SHP77 treated with DMSO at 0.1 percent for 48 hours (cell line): ENCODE data around the gene POLR3A.

ENCODE experiments used
- DNase-seq: peaks from one replicate; lab custom pipeline; 2025; lab: John Stamatoyannopoulos, UW

The POLR3A gene

GRCh38 chr10:78046711-78047269, 17.5 kb upstream of the POLR3A start:
- no peak for DNase-seq

DNA sequence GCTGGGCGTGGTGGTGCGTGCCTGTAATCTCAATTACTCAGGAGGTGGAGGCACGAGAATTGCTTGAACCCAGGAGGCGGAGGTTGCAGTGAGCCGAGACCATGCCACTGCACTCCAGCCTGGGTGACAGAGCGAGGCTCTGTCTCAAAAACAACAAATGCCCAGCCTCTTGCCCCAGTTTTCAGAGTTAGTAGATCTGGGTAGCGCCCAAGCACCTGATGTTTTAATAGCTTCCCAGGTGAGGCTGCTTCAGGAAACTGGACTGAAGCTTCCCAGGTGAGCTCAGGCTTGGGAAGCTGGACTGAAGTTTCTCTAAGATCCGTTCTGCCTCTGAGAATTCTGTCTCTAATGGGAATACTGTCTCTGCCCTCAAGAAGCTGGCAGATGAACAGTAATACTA, 16.5 kb upstream of the POLR3A start:
- DNase-seq = no peak

DNA sequence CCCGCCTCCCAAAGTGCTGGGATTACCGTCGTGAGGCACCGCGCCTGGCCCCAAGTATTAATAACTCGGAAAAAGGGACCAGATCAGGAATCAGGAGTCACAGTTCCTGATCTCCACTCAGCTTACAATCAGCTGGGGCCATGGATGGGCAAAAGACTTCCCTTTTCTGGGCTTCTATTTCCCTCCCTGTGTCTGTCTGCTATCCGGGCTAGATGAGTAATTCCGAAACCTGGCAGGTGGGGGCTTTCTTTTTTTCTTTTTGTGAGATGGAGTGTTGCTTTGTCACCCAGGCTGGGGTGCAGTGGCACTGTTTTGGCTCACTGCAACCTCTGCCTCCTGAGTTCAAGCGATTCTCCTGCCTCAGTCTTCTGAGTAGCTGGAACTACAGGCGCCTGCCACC, 15.9 kb upstream of the POLR3A start:
- DNase-seq = no peak

DNA sequence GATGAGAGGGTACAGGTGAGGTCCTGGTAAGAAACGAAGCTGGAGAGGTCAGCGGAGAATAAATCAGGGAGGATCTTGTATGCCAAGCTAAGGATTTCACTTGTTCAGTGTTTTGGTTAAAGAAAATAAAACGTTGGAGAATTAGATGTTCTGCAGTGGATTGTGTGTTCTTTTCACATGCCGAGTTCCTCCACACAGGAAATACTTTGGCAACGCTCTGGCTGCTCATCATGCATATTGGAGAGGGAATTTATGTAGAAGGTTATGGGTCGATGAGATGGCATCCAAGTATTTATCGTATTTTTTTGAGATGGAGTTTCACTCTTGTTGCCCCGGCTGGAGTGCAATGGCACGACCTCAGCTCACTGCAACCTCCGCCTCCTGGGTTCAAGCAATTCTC, 15.4 kb upstream of the POLR3A start:
- no peak for DNase-seq

DNA sequence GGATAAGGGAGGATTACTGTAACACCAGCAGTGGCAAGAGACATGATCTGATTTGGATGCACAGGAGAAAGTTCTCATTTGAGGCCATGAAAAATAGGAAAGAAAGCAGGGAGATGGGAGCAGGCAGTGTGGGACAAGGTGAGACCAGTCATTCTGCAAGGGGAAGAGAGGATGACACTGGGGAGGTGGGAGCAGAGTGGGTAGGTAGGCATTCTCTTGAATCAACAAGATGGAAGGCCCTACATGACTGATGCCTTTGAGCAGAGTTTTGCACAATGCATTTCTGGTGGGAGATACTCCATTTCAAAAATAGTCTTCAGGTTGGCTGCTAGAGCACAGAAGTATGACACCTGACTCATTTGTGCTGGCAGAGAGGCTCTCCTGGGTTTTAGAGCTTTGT, 14.9 kb upstream of the POLR3A start:
- no peak for DNase-seq

DNA sequence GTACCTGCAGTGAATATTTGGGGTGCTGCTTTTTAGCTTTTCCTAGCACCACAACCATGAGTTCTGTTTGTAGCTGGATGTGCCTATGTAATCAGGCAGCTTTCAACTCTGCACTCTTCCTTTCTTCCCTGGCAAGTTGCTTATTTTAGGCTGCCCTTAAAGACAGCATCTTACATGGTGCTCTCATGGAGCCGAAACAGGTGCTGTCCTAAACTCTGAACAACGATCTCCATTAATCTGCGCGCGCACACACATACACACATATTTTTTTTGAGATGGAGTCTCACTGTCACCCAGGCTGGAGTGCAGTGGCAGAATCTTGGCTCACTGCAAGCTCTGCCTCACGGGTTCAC, 13.4 kb upstream of the POLR3A start:
- DNase-seq = no peak

GRCh38 chr10:78042058-78042751, 12.9 kb upstream of the POLR3A start:
- no peak for DNase-seq

GRCh38 chr10:78041170-78042057, 12.1 kb upstream of the POLR3A start:
- no peak for DNase-seq

GRCh38 chr10:78039743-78040142, 10.4 kb upstream of the POLR3A start:
- no peak for DNase-seq

GRCh38 chr10:78038791-78039547, 9.7 kb upstream of the POLR3A start:
- DNase-seq = no peak

DNA sequence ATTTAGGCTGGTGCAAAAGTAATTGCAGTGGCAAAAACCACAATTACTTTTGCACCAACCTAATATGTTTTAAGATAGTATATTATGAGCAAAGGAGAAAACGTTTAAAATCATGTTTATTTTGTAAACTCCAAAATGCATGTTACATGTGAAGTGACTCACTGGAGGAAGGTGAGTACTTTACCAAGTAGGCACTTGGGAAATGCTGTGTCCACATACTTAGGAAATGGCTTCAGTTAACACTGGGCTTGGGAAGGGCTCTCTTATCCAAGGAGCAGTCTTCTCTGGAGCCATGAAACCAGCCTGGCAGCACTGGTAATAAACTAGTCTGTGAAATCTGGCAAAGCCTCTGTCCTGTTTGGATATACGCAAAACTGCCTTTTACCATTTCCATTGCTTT, 8.8 kb upstream of the POLR3A start:
- no peak for DNase-seq

DNA sequence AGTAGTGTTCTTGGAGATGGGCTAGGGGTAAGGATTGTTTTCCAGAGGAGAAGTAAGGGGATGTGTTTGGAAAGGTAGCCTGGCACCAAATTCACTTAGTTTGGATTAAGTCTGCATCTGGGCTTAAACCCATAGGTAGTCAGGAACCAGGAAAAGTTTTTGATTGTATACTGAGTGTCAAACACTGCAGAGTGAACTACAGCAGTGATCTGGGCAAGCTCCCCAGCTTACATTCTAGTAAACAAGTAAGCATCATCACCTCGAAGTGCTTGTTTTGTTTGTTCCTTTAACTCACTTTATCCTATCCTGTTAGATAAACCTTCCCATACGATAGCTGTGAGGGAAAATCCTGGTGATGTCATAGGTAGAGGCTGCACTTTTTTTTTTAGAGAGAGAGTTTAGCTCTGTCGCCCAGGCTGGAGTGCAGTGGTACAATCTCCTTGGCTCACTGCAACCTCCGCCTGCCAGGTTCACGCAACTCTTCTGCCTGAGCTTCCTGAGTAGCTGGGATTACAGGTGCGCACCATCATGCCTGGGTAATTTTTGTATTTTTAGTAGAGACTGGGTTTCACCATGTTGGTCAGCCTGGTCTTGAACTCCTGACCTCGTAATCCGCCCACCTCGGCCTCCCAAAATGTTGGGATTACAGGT, 6.7 kb upstream of the POLR3A start:
- no peak for DNase-seq

- no peak for DNase-seq
These were observed 6.1 kb upstream of the POLR3A start for GRCh38 chr10:78035437-78035836.

DNA sequence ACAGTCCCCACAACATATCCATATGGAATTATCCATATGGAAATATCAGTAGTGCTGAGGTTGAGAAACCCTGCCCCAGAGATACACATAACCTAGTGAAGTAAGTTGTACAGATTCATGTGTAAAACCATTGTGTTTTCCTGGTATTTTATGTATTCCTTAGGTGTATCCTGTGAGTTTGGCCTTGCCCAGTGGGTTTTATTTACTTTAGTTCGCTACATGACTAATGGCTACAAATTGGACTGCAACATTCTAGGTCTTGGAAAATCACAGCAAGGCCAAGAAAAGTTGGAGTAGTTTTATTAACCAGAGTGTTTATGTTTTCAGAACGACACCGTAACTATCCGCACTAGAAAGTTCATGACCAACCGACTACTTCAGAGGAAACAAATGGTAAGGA, 5.7 kb upstream of the POLR3A start:
- DNase-seq = no peak

DNA sequence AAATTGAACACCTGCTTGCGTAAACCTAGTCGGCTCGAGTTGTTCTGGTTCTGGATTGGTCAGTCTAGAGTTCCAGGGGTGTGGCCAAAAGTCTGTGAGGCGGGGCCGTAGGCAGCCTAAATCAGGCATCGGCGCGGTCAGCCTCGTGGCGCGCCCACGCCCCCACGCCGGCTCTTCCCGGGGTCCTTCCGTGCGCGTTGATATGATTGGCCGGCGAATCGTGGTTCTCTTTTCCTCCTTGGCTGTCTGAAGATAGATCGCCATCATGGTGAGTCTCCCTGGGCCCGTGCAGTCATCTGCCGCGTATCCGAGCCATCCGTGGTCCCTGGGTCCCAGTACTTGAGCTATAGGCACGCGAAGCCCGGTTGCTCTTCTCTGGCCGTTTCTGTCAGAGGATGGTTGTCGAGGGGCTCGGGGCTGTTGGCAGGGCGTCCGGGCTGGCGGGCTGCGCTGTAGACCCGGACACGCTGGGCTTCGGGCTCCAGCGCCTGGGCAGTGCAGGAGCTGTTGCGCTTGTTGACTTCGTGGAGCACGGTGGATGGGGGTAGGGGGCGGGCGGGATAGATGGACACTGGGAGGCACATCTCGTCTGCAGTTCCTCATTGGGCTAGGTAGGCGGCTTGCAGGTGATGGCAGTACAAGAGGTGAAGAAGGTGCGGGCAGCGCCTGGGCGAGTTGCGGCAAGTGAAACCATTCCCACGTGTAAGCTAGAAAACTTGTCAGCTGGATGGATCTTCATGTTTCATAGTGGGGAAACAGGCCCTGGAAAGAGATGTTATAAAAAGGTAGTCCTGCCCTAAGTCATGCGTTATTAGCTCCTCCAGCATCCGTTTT, 4.5 kb upstream of the POLR3A start, which contains the start of gene RPS24:
Gene RPS24 (plus strand): TSS at position 227 of the 834 bp plus-strand sequence. CDS start 39 bp downstream, at position 266.
- DNase-seq = peak; percentile 87

GRCh38 chr10:78033387-78033636, 4.0 kb upstream of the POLR3A start:
- DNase-seq = no peak

DNA sequence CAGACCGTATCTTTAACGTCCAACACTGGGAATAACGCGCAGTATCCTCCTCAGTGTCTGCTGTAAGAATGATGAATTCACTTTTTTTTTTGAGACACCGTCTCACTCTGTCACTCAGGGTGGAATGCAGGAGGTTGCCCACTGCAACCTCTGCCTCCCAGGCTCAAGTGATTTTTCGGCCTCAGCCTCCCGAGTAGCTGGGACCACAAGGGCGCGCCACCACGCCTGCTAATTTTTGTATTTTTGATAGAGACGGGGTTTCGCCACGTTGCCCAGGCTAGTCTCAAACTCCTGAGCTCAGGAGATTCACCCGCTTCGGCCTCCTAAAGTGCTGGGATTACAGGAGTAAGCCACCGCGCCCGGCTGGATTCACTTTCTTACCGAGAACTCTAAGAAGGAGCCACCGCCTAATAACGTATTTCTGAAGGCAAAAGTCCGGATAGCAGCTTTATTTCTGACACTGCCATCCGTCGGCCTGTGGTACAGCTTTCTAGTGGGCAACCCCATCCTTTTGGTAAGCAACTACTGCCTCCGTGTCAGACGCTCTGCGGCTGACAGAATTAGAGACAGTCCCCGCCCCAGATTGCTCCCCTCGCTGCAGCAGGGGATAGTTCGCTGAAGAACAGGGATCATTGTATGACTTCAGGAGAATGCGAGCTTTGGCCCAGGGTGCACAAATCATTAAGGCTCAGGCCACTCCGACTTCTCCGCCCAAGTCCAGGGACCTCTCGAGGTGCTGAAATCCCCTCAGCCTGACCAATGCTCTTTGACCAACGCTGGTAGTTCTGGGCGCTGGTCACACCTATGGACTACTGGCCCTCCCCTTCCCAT, 662 bp downstream of the POLR3A start:
- no peak for DNase-seq

GRCh38 chr10:78025685-78026364, 3.5 kb downstream of the POLR3A start:
- DNase-seq = no peak

DNA sequence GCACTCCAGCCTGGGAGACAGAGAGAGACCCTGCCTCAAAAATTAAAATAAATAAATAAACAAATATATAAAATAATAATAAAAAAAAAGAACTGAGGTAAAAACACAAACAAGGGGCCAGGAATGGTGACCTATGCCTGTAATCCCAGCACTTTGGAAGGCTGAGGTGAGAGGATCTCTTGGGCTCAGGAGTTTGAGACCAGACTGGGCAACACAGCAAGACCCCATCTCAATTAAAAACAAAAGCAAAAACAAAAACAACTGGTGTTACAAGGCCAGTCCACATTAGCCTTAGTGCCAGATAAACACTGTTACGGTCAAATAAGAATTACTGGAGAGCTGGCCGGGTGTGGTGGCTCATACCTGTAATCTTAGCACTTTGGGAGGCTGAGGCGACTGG, 5.6 kb downstream of the POLR3A start:
- no peak for DNase-seq

GRCh38 chr10:78021201-78021600, 8.1 kb downstream of the POLR3A start:
- no peak for DNase-seq
